ENCODE data around the gene MTX2. TPM values are rescaled to one million over a fixed set of nuclear protein-coding genes. Genes with fewer than 3 reads are reported as not detected.
A peak's percentile ranks its signal among the peaks of the same experiment; 100 is the strongest.

MTX2 gene
- total and polyA plus RNA-seq, 9 of the 15 experiments (the other 6 are each of a cell fraction or from before 2014, with no cell fraction given), result 38.1 to 170 (median 88.0) TPM

GRCh38 chr2:176278927-176279326, 9.7 kb downstream of the MTX2 start:
- DNase-seq (ENCODE audit: extremely low read depth in 1 of 4, low spot score in 3 of 4), result no peak
- intact Hi-C loops (cut with micrococcal nuclease), result no loop called here
- WGBS (ENCODE audit: insufficient coverage, low coverage, missing lambda C conversion rate), result 85% methylated on average over 1 of the region's 1 CpG

GRCh38 chr2:176280156-176280555, 10.9 kb downstream of the MTX2 start:
- WGBS (ENCODE audit: insufficient coverage, low coverage, missing lambda C conversion rate), result 86% methylated on average over 3 of the region's 3 CpGs
- BruUV-seq (replicated peaks), result no TSS peak
- no peak for TF ChIP-seq MNT (conservative IDR thresholded peaks at IDR 0.05)
- no peak for TF ChIP-seq U2AF2 (optimal IDR thresholded peaks at IDR 0.05; ENCODE audit: low read depth, low read length)
- in situ Hi-C loops (cut with MboI), result no loop called here
- H4K20me1 ChIP-seq (replicated peaks; ENCODE audit: control insufficient read depth, insufficient read depth, low read length), result peaks cover 19% of the 10 kb centered on the region
- H3K4me1 ChIP-seq (replicated peaks in 1 of 2; ENCODE audit: control insufficient read depth in 2 of 2, insufficient read depth in 2 of 2, low read length in 2 of 2), result no peaks in the 10 kb centered on the region
- ChIA-PET CTCF (ENCODE audit: low intra/inter-chr PET ratio) (no interaction called here), POLR2A (interaction anchor here (2.2 kb wide), 1 partner anchor 13 kb away, joined by 5 read pairs; no protein-coding TSS in a partner anchor)
- H3K79me2 ChIP-seq (ENCODE audit: control insufficient read depth, insufficient read depth, low read length), result peaks cover 97% of the 10 kb centered on the region
- no peaks in the 10 kb centered on the region for H3K9me1 ChIP-seq (ENCODE audit: control insufficient read depth, insufficient read depth, low read length)
- ATAC-seq (no peak), DNase-seq (ENCODE audit: extremely low read depth in 1 of 4, low spot score in 3 of 4) (no peak), FAIRE-seq (no peak)
- H3K9me3 ChIP-seq (replicated peaks; ENCODE audit: control insufficient read depth, insufficient read depth, low read depth, low read length), result no peaks in the 10 kb centered on the region
- H2AFZ ChIP-seq (ENCODE audit: low read depth, low read length), result no peak overlapping the region
- H3K27ac ChIP-seq (ENCODE audit: extremely low read depth, low read depth, low read length), result no peak overlapping the region
- H3K4me3 ChIP-seq, result no peak overlapping the region
- peaks cover 8% of the 10 kb centered on the region; the same call in 2 of the 3 replicates for H3K36me3 ChIP-seq (ENCODE audit: control insufficient read depth, insufficient read depth, low read length)
- H3K9ac ChIP-seq (ENCODE audit: insufficient read depth in 1 of 2, low read depth in 2 of 2, low read length in 2 of 2), result no peak overlapping the region
- no peak overlapping the region for H3K4me2 ChIP-seq (ENCODE audit: insufficient read depth, low read length)
- intact Hi-C loops (cut with micrococcal nuclease), result no loop called here
- H3K27me3 ChIP-seq (ENCODE audit: control insufficient read depth in 2 of 2, insufficient read depth in 2 of 2, low read length in 2 of 2), result no peaks in the 10 kb centered on the region

More at GRCh38 chr2:176278927-176279326, 9.7 kb downstream of the MTX2 start:
- peaks cover 19% of the 10 kb centered on the region for H4K20me1 ChIP-seq (replicated peaks; ENCODE audit: control insufficient read depth, insufficient read depth, low read length)
- no peaks in the 10 kb centered on the region; a peak in 1 of 5 replicates for H3K4me1 ChIP-seq (replicated peaks in 1 of 2; ENCODE audit: control insufficient read depth in 2 of 2, insufficient read depth in 2 of 2, low read length in 2 of 2)
- peaks cover 5% of the 10 kb centered on the region for H3K9me1 ChIP-seq (ENCODE audit: control insufficient read depth, insufficient read depth, low read length)
- H3K27ac ChIP-seq (ENCODE audit: extremely low read depth, low read depth, low read length), result no peak overlapping the region
- ChIA-PET POLR2A (interaction anchor here (2.2 kb wide), 1 partner anchor 14 kb away, joined by 5 read pairs; no protein-coding TSS in a partner anchor), CTCF (ENCODE audit: low intra/inter-chr PET ratio) (no interaction called here)
- H3K79me2 ChIP-seq (ENCODE audit: control insufficient read depth, insufficient read depth, low read length), result peaks cover 97% of the 10 kb centered on the region
- no peak overlapping the region for H3K4me3 ChIP-seq
- no TSS peak for BruUV-seq (replicated peaks)
- TF ChIP-seq C11orf30 (IDR thresholded peaks at IDR 0.05; ENCODE audit: low read depth) (peak; percentile 55), ZNF511 (CRISPR knock-in tag; IDR thresholded peaks at IDR 0.05) (no peak), ZNF316 (IDR thresholded peaks at IDR 0.05) (peak; percentile 81)
- ATAC-seq (no peak), FAIRE-seq (no peak)
- no peaks in the 10 kb centered on the region for H3K9me3 ChIP-seq (replicated peaks; ENCODE audit: control insufficient read depth, insufficient read depth, low read depth, low read length)
- in situ Hi-C loops (cut with MboI), result no loop called here
- H3K27me3 ChIP-seq (ENCODE audit: control insufficient read depth in 2 of 2, insufficient read depth in 2 of 2, low read length in 2 of 2), result no peaks in the 10 kb centered on the region
- H3K9ac ChIP-seq (ENCODE audit: insufficient read depth in 1 of 2, low read depth in 2 of 2, low read length in 2 of 2), result no peak overlapping the region
- peaks cover 17% of the 10 kb centered on the region; the same call in 2 of the 3 replicates for H3K36me3 ChIP-seq (ENCODE audit: control insufficient read depth, insufficient read depth, low read length)
- no peak overlapping the region for H3K4me2 ChIP-seq (ENCODE audit: insufficient read depth, low read length)
- no peak overlapping the region for H2AFZ ChIP-seq (ENCODE audit: low read depth, low read length)

Data from K562 (cell line).